ENCODE results near the gene TBC1D4.

DNA sequence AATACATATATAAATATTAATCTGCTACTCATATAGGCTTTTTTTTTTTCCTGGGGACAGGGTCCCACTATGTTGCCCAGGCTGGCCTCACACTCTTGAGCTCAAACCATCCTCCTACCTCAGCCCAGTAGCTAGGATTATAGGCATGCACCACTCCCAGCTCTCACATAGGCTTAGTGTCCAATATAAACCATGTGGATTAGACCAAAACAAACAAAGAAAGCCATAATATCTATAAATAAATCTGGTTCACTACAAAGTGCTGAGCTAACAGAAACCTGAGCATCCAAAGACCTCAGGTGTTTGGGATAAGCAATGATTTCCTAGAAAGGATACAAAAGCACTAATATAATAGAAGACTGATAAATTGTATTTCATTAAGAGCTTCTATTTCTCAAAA, 26.0 kb downstream of the TBC1D4 start:
- TF ChIP-seq, protein P1, sequence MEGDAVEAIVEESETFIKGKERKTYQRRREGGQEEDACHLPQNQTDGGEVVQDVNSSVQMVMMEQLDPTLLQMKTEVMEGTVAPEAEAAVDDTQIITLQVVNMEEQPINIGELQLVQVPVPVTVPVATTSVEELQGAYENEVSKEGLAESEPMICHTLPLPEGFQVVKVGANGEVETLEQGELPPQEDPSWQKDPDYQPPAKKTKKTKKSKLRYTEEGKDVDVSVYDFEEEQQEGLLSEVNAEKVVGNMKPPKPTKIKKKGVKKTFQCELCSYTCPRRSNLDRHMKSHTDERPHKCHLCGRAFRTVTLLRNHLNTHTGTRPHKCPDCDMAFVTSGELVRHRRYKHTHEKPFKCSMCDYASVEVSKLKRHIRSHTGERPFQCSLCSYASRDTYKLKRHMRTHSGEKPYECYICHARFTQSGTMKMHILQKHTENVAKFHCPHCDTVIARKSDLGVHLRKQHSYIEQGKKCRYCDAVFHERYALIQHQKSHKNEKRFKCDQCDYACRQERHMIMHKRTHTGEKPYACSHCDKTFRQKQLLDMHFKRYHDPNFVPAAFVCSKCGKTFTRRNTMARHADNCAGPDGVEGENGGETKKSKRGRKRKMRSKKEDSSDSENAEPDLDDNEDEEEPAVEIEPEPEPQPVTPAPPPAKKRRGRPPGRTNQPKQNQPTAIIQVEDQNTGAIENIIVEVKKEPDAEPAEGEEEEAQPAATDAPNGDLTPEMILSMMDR (IDR thresholded peaks at IDR 0.05) = no peak
- no peak for TF ChIP-seq POLR2A (IDR thresholded peaks at IDR 0.05)

Data from uterus (tissue), 2 donors.